Spleen (tissue), 7 donors: Measurements from ENCODE around the gene DPEP2NB.

Experiments
- CTCF ChIP-seq, 11 experiments: fragments of 200-600 bp in 7 of 11; fragments of 450-650 bp in 4 of 11; sonication (generic) in 4 of 11; IDR thresholded peaks in 8 of 11; conservative IDR thresholded peaks in 3 of 11; 1 replicate in 7 of 11; 2 replicates in 4 of 11; pipeline versions ENCODE4 v1.4.0 to v1.8.0; 2016 to 2021; ENCODE audit warnings: antibody characterized with exemption in 11 of 11, inconsistent platforms in 4 of 11, mild to moderate bottlenecking in 1 of 11
- POLR2A ChIP-seq, 3 donors: fragments of 450-650 bp; IDR thresholded peaks; one replicate each; pipeline ENCODE4 v1.5.1; 2017; ENCODE audit warnings: antibody characterized with exemption in 3 of 3, mild to moderate bottlenecking in 1 of 3
- donor health status: DM: no; HTN: no; CAD: no; lungs with moderate emphysema.
- donor health status: DM: no; HTN: no; CAD: no.
- donor health status: DM: no; HTN: no; CAD: no.

GRCh38 chr16:67969254-67970039, 46.3 kb downstream of the DPEP2NB start:
- no peak for TF ChIP-seq CTCF (IDR thresholded peaks at IDR 0.05 in 8 of 11, conservative IDR thresholded peaks at IDR 0.05 in 3 of 11)
- no peak for TF ChIP-seq POLR2A (IDR thresholded peaks at IDR 0.05)
